Spleen (tissue), 11 donors: ENCODE data around the gene VCPKMT. TPM values are rescaled to one million over a fixed set of nuclear protein-coding genes. Genes with fewer than 3 reads are reported as not detected.

Experiments used
- DNase-seq: peaks from one replicate; pipeline ENCODE4 v3.0.0-alpha.2; 2020
- H3K27ac ChIP-seq, 8 donors: fragments of 200-600 bp; sonication (generic) in 7 of 8; 1 replicate in 4 of 8; 2 replicates in 4 of 8; pipeline versions ENCODE4 v1.5.0 to v1.8.0; 2016 to 2021; ENCODE audit warnings: inconsistent platforms in 4 of 8, mild to moderate bottlenecking in 4 of 8, moderate library complexity in 1 of 8
- H3K27me3 ChIP-seq, 7 donors: fragments of 200-600 bp; sonication (generic) in 6 of 7; replicated peaks in 1 of 7; 1 replicate in 4 of 7; 2 replicates in 3 of 7; pipeline versions ENCODE4 v1.5.0 to v1.8.0; 2016 to 2021; ENCODE audit warnings: inconsistent platforms in 3 of 7, mild to moderate bottlenecking in 1 of 7
- H3K36me3 ChIP-seq, 6 donors: fragments of 200-600 bp; sonication (generic) in 5 of 6; 1 replicate in 4 of 6; 2 replicates in 2 of 6; pipeline versions ENCODE4 v1.5.0 to v1.8.0; 2016 to 2021; ENCODE audit warnings: inconsistent platforms in 2 of 6
- H3K4me1 ChIP-seq, 6 donors: fragments of 200-600 bp; sonication (generic) in 5 of 6; 1 replicate in 3 of 6; 2 replicates in 3 of 6; pipeline versions ENCODE4 v1.5.0 to v1.8.0; 2016 to 2021; ENCODE audit warnings: inconsistent platforms in 3 of 6
- H3K4me3 ChIP-seq, 8 donors: fragments of 200-600 bp; sonication (generic) in 7 of 8; 1 replicate in 4 of 8; 2 replicates in 4 of 8; pipeline versions ENCODE4 v1.5.0 to v1.8.0; 2016 to 2021; ENCODE audit warnings: inconsistent platforms in 4 of 8, mild to moderate bottlenecking in 4 of 8, moderate library complexity in 2 of 8
- H3K9me3 ChIP-seq, 8 donors: fragments of 200-600 bp; sonication (generic) in 7 of 8; 1 replicate in 4 of 8; 2 replicates in 4 of 8; pipeline versions ENCODE4 v1.5.0 to v1.8.0; 2016 to 2021; ENCODE audit warnings: inconsistent platforms in 4 of 8
- POLR2A ChIP-seq, 3 donors: fragments of 450-650 bp; IDR thresholded peaks; one replicate each; pipeline ENCODE4 v1.5.1; 2017; ENCODE audit warnings: antibody characterized with exemption in 3 of 3, mild to moderate bottlenecking in 1 of 3
- POLR2AphosphoS5 ChIP-seq, 3 donors: sonication (generic); formaldehyde crosslinking; IDR thresholded peaks; one replicate each; pipeline ENCODE4 v1.5.1; 2017; ENCODE audit warnings: antibody characterized with exemption in 3 of 3
- WGBS, 5 donors: extraction: QIAGEN DNeasy Blood & Tissue Kit in 3 of 5; methylation state at CpG; one replicate each; pipeline versions ENCODE4 v1.1.5 to v1.1.7; 2013 to 2018; 5-methylcytosine and 5-hydroxymethylcytosine counted together
- intact Hi-C: fragments of 100-400 bp; cut with DNase I; formaldehyde crosslinking; loops from one replicate; pipeline ENCODE4 v1.15.0; 2023; ENCODE audit warnings: low total_unique reads
- polyA plus RNA-seq, 3 donors: library from polyadenylated mRNA; stranded (reverse); fragments of 200-250 nt; gene quantifications; one replicate each; pipeline ENCODE4 v1.2.1, GENCODE V29; 2013
- total RNA-seq, 7 donors: library from RNA; depleted of rRNA in 3 of 7; stranded (reverse); fragments of >200 nt in 3 of 7; fragmentation: NEBNext Ultra II Directional in 4 of 7; extraction: Animal tissue kit (Norgen Biotek cat#: 25700) in 4 of 7; gene quantifications; one replicate each; pipeline versions ENCODE4 v1.1.0 to v1.2.1, GENCODE V29; 2016 to 2021
- TF ChIP-seq, protein P1 (sequence below), 11 experiments: fragments of 200-600 bp in 7 of 11; fragments of 450-650 bp in 4 of 11; sonication (generic) in 4 of 11; IDR thresholded peaks in 8 of 11; conservative IDR thresholded peaks in 3 of 11; 1 replicate in 7 of 11; 2 replicates in 4 of 11; pipeline versions ENCODE4 v1.4.0 to v1.8.0; 2016 to 2021; ENCODE audit warnings: antibody characterized with exemption in 11 of 11, inconsistent platforms in 4 of 11, mild to moderate bottlenecking in 1 of 11
- donor health status: healthy with polysubstance abuse.
- donor health status: DM: no; HTN: no; CAD: no; lungs with moderate emphysema.
- donor health status: DM: no; HTN: no; CAD: no.
- donor health status: Bipolar disorder and iron deficiency.
- donor health status: healthy.
- donor health status: DM: no; HTN: no; CAD: no.
- donor health status: DM: yes; HTN: yes; CAD: no.

Gene VCPKMT
- total and polyA plus RNA-seq, 10 donors, result 9.2 to 28.8 (median 12.3) TPM

DNA sequence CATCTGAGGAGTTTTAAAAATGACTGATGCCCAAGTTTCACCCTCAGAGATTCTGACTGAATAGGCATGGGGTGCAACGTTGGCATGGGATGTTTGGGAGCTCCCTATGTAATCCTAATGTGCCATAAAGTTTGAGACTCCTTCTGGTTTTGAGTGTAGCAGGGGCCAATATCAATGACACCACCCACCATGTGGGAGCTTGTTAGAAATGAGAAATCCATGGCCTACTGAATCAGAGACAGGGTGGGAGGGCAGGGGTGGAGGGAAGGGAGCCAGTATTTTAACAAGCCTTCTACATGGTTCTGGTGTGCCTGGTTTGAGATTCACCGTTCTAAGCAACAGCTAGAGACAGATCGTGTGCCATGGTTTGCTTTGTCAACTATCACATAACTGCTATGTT is 46.1 kb downstream of the VCPKMT start:
- intact Hi-C loops, result no loop called here
- Histone ChIP-seq H3K9me3 (no peaks in the 10 kb centered on the region), H3K36me3 (no peaks in the 10 kb centered on the region), H3K4me1 (peaks cover 0 to 20% (median 6%) of the 10 kb centered on the region in 6 donors), H3K27ac (no peak overlapping the region), H3K4me3 (no peak overlapping the region), H3K27me3 (no peaks in the 10 kb centered on the region)
- 88 to 96% (median 91%) methylated on average over 3 of the region's 3 CpGs for WGBS, 5 donors
- no peak for TF ChIP-seq POLR2A (IDR thresholded peaks at IDR 0.05)
- TF ChIP-seq, protein P1, sequence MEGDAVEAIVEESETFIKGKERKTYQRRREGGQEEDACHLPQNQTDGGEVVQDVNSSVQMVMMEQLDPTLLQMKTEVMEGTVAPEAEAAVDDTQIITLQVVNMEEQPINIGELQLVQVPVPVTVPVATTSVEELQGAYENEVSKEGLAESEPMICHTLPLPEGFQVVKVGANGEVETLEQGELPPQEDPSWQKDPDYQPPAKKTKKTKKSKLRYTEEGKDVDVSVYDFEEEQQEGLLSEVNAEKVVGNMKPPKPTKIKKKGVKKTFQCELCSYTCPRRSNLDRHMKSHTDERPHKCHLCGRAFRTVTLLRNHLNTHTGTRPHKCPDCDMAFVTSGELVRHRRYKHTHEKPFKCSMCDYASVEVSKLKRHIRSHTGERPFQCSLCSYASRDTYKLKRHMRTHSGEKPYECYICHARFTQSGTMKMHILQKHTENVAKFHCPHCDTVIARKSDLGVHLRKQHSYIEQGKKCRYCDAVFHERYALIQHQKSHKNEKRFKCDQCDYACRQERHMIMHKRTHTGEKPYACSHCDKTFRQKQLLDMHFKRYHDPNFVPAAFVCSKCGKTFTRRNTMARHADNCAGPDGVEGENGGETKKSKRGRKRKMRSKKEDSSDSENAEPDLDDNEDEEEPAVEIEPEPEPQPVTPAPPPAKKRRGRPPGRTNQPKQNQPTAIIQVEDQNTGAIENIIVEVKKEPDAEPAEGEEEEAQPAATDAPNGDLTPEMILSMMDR (IDR thresholded peaks at IDR 0.05 in 8 of 11, conservative IDR thresholded peaks at IDR 0.05 in 3 of 11), result no peak
- TF ChIP-seq POLR2AphosphoS5 (IDR thresholded peaks at IDR 0.05), result no peak
- no peak for DNase-seq

DNA sequence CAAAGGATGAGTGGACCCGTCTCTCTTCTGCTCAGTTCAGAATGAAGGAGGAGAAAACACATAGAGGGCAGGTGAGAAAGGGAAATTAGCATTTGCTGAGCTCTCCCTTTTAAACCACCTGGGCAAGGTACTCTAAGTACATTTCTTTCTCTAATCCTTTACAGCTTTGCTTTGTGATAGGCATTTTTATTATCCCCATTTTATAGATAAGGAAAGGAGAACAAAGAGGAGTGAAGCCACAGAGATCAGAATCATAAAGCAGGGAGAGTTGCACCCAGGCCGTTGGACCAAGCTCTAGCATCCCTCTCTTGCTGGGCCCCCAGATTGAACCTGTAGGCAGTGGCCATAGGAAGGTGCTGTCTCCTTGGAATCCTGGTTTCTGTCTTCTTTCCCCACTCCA is 47.0 kb downstream of the VCPKMT start:
- Histone ChIP-seq H3K9me3 (no peaks in the 10 kb centered on the region), H3K36me3 (no peaks in the 10 kb centered on the region), H3K4me1 (peaks cover 5 to 30% (median 15%) of the 10 kb centered on the region in 6 donors), H3K27ac (no peak overlapping the region), H3K27me3 (no peaks in the 10 kb centered on the region), H3K4me3 (no peak overlapping the region)
- 59 to 93% (median 84%) methylated on average over 2 of the region's 2 CpGs for WGBS, 5 donors
- no peak for TF ChIP-seq POLR2AphosphoS5 (IDR thresholded peaks at IDR 0.05)
- TF ChIP-seq POLR2A (IDR thresholded peaks at IDR 0.05), result no peak
- TF ChIP-seq, protein P1 (IDR thresholded peaks at IDR 0.05 in 8 of 11, conservative IDR thresholded peaks at IDR 0.05 in 3 of 11), result no peak
- intact Hi-C loops, result no loop called here
- no peak for DNase-seq

DNA sequence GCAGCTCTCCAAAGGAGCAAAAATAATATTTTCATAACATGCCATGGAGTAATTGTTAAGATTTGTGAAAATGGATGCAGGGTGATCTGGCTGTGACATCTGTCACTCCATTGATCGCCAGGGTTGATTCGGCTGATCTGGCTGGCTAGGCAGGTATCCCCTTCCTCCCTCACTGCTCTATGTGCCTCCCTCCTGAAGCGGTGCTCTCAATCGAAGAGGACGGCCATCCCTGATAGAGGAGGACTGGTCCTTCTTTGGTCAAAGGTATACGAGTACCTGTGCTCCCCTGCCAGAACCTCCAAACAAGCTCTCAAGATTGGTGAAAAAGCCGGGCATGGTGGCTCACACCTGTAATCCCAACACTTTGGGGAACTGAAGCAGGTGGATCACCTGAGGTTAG is 47.9 kb downstream of the VCPKMT start:
- Histone ChIP-seq H3K36me3 (no peaks in the 10 kb centered on the region), H3K27ac (no peak overlapping the region), H3K4me3 (no peak overlapping the region), H3K9me3 (no peaks in the 10 kb centered on the region), H3K27me3 (no peaks in the 10 kb centered on the region), H3K4me1 (peaks cover 7 to 38% (median 23%) of the 10 kb centered on the region in 6 donors)
- intact Hi-C loops, result no loop called here
- peak; percentile 56 for DNase-seq
- TF ChIP-seq, protein P1 (IDR thresholded peaks at IDR 0.05 in 8 of 11, conservative IDR thresholded peaks at IDR 0.05 in 3 of 11), result no peak
- TF ChIP-seq POLR2AphosphoS5 (IDR thresholded peaks at IDR 0.05) (no peak), POLR2A (IDR thresholded peaks at IDR 0.05) (no peak)
- WGBS, 5 donors, result 94 to 97% (median 95%) methylated on average over 7 of the region's 7 CpGs

DNA sequence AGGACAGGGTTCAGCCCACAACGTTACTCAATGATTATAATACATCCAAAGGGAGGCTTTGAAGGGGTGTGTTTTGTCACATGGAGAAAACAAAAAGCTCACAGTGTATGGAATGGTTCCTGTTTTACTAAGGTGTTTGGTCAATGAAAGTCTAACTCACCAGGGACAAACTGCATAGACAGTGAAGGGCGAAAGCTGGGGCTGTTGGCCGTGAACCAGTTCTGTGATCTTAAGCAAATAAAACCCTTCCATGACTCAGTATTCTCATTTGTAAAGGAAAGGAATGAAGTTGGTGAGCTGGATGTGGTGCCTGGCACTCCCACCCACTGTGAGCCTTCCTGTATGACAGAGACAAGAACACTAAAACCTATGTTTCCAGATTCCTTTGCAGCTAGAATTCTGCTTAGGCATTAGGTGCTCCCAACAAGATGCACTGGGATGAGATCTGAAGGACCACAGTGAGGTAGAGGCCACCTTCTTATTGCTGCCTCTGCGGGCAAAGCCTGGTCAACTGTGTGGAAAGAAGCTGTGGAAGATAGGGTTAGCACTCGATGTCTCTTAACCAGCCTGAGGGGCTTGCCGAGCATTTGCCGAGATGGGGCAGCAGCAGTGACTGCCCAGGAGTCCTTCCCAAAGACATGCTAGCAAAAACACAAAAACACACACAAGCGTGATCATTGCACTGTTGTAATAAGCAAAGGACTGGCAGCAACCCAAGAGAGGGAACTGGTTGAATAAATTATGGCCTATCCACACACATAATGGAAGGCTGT is 48.5 kb downstream of the VCPKMT start:
- Histone ChIP-seq H3K36me3 (no peaks in the 10 kb centered on the region), H3K9me3 (no peaks in the 10 kb centered on the region), H3K27ac (no peak overlapping the region), H3K4me1 (peaks cover 11 to 44% (median 29%) of the 10 kb centered on the region in 6 donors), H3K27me3 (no peaks in the 10 kb centered on the region), H3K4me3 (no peak overlapping the region)
- intact Hi-C loops, result no loop called here
- 92 to 97% (median 93%) methylated on average over 8 of the region's 8 CpGs for WGBS, 5 donors
- no peak for TF ChIP-seq POLR2AphosphoS5 (IDR thresholded peaks at IDR 0.05)
- TF ChIP-seq, protein P1 (IDR thresholded peaks at IDR 0.05 in 8 of 11, conservative IDR thresholded peaks at IDR 0.05 in 3 of 11), result no peak
- no peak for TF ChIP-seq POLR2A (IDR thresholded peaks at IDR 0.05)
- peak; percentile 29 for DNase-seq
